NCI-H510A (cell line): ENCODE data around the gene FEV.
"Not testable (repeated sequence)": the region's sequence is repeated elsewhere in the genome, so short reads cannot be mapped to it uniquely, and the experiment has no call there.

Experiments
- DNase-seq: peaks from one replicate; lab custom pipeline; 2025; lab: John Stamatoyannopoulos, UW

FEV gene

DNA sequence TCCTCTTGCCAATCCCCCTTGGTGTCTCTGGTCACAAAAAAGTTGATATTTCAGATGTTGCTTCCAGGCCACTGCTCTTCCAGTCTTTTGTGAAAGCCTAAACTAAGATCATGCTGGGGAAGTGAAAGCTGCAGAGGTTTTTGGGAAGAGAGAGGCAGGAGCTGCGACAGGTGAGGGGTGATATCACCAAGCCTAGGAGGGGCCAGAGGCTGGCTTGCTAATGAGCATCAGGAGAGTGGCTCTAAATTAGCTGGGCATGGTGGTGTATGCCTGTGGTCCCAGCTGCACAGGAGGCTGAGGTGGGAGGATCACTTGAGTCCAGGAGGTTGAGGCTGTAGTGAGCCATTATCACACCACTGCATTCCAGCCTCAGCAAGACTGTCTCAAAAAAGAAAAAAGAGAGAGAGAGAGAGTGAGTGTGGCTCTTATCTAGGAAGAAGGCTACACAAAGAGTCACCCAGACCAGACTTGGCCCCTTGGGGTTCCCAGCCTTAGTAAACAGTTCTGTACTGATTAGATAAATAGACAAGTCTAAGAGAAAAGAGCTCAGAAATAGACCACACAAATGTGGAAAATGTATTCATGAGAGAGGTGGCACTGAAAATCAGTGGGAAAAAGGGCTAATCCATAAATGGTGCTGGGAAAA, 40.1 kb downstream of the FEV start:
- DNase-seq = no peak

DNA sequence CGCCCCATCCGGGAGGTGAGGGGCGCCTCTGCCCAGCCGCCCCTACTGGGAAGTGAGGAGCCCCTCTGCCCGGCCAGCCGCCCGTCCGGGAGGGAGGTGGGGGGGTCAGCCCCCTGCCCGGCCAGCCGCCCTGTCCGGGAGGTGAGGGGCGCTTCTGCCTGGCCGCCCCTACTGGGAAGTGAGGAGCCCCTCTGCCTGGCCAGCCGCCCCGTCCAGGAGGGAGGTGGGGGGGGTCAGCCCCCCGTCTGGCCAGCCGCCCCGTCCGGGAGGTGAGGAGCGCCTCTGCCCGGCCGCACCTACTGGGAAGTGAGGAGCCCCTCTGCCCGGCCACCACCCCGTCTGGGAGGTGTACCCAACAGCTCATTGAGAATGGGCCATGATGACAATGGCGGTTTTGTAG, 53.2 kb downstream of the FEV start:
- not testable (repeated sequence) for DNase-seq
